HepG2 (cell line): Measurements from ENCODE around the gene C16orf54. TPM values are rescaled to one million over a fixed set of nuclear protein-coding genes. Genes with fewer than 3 reads are reported as not detected.

Experiments
- ATAC-seq: fragments of 200-7000 bp; cut with Tn5 transposase; 3 replicates; pipeline ENCODE4 v1.9.1; 2020; ENCODE audit warnings: mild to moderate bottlenecking, moderate library complexity
- BruUV-seq: library from RNA; stranded (reverse); fragments of 400-500 nt; replicated peaks from 2 replicates; lab custom pipeline; 2021; lab: Mats Ljungman, UMichigan
- CTCF ChIA-PET: fragments of 300-600 bp; formaldehyde crosslinking; extraction: SDS; loops from one replicate; lab custom pipeline; 2021; ENCODE audit warnings: low total read pairs, inconsistent platforms, low intra/inter-chr PET ratio; lab: Yijun Ruan, JAX
- POLR2A ChIA-PET: fragments of 350-600 bp; sonication (Branson Sonifier 250); formaldehyde crosslinking; loops from one replicate; lab custom pipeline; 2020; ENCODE audit warnings: antibody characterized with exemption, inconsistent platforms; lab: Yijun Ruan, JAX
- DNase-seq: peaks from one replicate; pipeline ENCODE4 v3.0.0-alpha.2; 2015; ENCODE audit warnings: low spot score
- FAIRE-seq: peaks from 3 replicates; lab custom pipeline; 2011; peaks lifted over from hg19 to GRCh38; lab: Jason Lieb, UNC
- H2AFZ ChIP-seq: one replicate; pipeline ENCODE4 v1.6.1; 2011; ENCODE audit warnings: low read length, inconsistent platforms
- H3K27ac ChIP-seq: fragments of 300-600 bp; 3 replicates; pipeline ENCODE4 v1.8.0; 2011; ENCODE audit warnings: mixed run types, mild to moderate bottlenecking, mixed read lengths, low read length, inconsistent platforms; ENCODE audit not compliant: insufficient read depth; ENCODE audit errors: extremely low read length
- H3K27me3 ChIP-seq, 2 experiments: fragments of 200-600 bp in 1 of 2; 2 replicates in 1 of 2; 3 replicates in 1 of 2; pipeline versions ENCODE4 v1.6.0 to v1.8.0; 2011; ENCODE audit warnings: low read length in 2 of 2, mild to moderate bottlenecking in 2 of 2, moderate library complexity in 2 of 2, inconsistent platforms in 1 of 2; ENCODE audit not compliant: insufficient read depth in 2 of 2, control insufficient read depth in 1 of 2
- H3K36me3 ChIP-seq, 2 experiments: fragments of 200-600 bp in 1 of 2; replicated peaks in 1 of 2; 2 replicates in 1 of 2; 3 replicates in 1 of 2; pipeline versions ENCODE4 v1.5.1 to v1.8.0; 2011; ENCODE audit warnings: low read length in 2 of 2, inconsistent platforms in 1 of 2; ENCODE audit not compliant: insufficient read depth in 2 of 2, control insufficient read depth in 1 of 2
- H3K4me1 ChIP-seq: 2 replicates; pipeline ENCODE4 v1.5.1; 2012; ENCODE audit warnings: low read length, inconsistent platforms; ENCODE audit not compliant: insufficient read depth
- H3K4me2 ChIP-seq: 2 replicates; pipeline ENCODE4 v1.6.0; 2011; ENCODE audit warnings: low read depth, low read length, inconsistent platforms
- H3K4me3 ChIP-seq, 3 experiments: fragments of 200-600 bp in 1 of 3; sonication (generic), shearing (Covaris generic) in 1 of 3; replicated peaks in 1 of 3; 2 replicates each; pipeline ENCODE4 v1.5.1; 2011 to 2016; ENCODE audit warnings: low read length in 3 of 3, inconsistent platforms in 2 of 3, low read depth in 2 of 3, mild to moderate bottlenecking in 2 of 3, control low read depth in 1 of 3, mixed read lengths in 1 of 3; ENCODE audit not compliant: insufficient read depth in 1 of 3
- H3K79me2 ChIP-seq: one replicate; pipeline ENCODE4 v1.6.1; 2011; ENCODE audit warnings: low read length, inconsistent platforms; ENCODE audit not compliant: insufficient read depth
- H3K9ac ChIP-seq: 2 replicates; pipeline ENCODE4 v1.6.0; 2011; ENCODE audit warnings: mild to moderate bottlenecking, low read depth, low read length, inconsistent platforms; ENCODE audit not compliant: insufficient read depth
- H3K9me3 ChIP-seq: 2 replicates; pipeline ENCODE4 v1.5.1; 2012; ENCODE audit warnings: mild to moderate bottlenecking, low read length
- H4K20me1 ChIP-seq: 2 replicates; pipeline ENCODE4 v1.6.0; 2011; ENCODE audit warnings: inconsistent platforms, mild to moderate bottlenecking, low read length, moderate library complexity; ENCODE audit not compliant: insufficient read depth
- BRF2 ChIP-seq: sonication (generic); formaldehyde crosslinking; IDR thresholded peaks from 2 replicates; pipeline ENCODE4 v1.8.1; 2022; ENCODE audit warnings: mild to moderate bottlenecking, missing genetic modification reagents
- CSRNP2 ChIP-seq: sonication (generic); formaldehyde crosslinking; conservative IDR thresholded peaks from 2 replicates; pipeline ENCODE4 v1.8.0; 2022; ENCODE audit warnings: low read depth, missing genetic modification reagents
- CTCF ChIP-seq: sonication (generic); formaldehyde crosslinking; IDR thresholded peaks from 2 replicates; pipeline ENCODE4 v1.5.0; 2020; ENCODE audit warnings: mild to moderate bottlenecking, missing genetic modification reagents, moderate library complexity
- HNRNPL ChIP-seq: fragments of 200-400 bp; formaldehyde crosslinking; IDR thresholded peaks from 2 replicates; pipeline ENCODE4 v1.6.1; 2017; ENCODE audit warnings: mild to moderate bottlenecking, low read depth, low read length
- JUN ChIP-seq: sonication (generic); formaldehyde crosslinking; IDR thresholded peaks from 2 replicates; pipeline ENCODE4 v1.4.0; 2020; ENCODE audit warnings: mild to moderate bottlenecking, missing genetic modification reagents
- KLF12 ChIP-seq: sonication (generic); formaldehyde crosslinking; IDR thresholded peaks from 2 replicates; pipeline ENCODE4 v1.4.0; 2020; ENCODE audit warnings: missing genetic modification reagents, borderline replicate concordance
- MBNL3 ChIP-seq: fragments of 250-450 bp; sonication (Bioruptor Pico); conservative IDR thresholded peaks from 2 replicates; pipeline ENCODE4 v1.8.0; 2022; ENCODE audit warnings: mild to moderate bottlenecking, inconsistent platforms
- NBN ChIP-seq: fragments of 450-650 bp; conservative IDR thresholded peaks from 2 replicates; pipeline ENCODE4 v1.6.1; 2017
- SATB2 ChIP-seq: sonication (generic); formaldehyde crosslinking; IDR thresholded peaks from 2 replicates; pipeline ENCODE4 v1.5.0; 2020; ENCODE audit warnings: missing genetic modification reagents
- STAT5B ChIP-seq: sonication (generic); formaldehyde crosslinking; IDR thresholded peaks from 2 replicates; pipeline ENCODE4 v1.4.0; 2020; ENCODE audit warnings: missing genetic modification reagents
- TAF1 ChIP-seq: sonication (generic); formaldehyde crosslinking; IDR thresholded peaks from 2 replicates; pipeline ENCODE4 v1.4.0; 2020; ENCODE audit warnings: missing genetic modification reagents
- TEAD3 ChIP-seq: optimal IDR thresholded peaks from 2 replicates; pipeline ENCODE3; 2016; ENCODE audit warnings: borderline replicate concordance
- TSC22D2 ChIP-seq: sonication (generic); formaldehyde crosslinking; IDR thresholded peaks from 2 replicates; pipeline ENCODE4 v1.5.1; 2020; ENCODE audit warnings: missing genetic modification reagents, mild to moderate bottlenecking, borderline replicate concordance
- ZNF34 ChIP-seq: sonication (generic); formaldehyde crosslinking; IDR thresholded peaks from 2 replicates; pipeline ENCODE4 v1.4.0; 2020; ENCODE audit warnings: mild to moderate bottlenecking, missing genetic modification reagents, borderline replicate concordance
- ZNF431 ChIP-seq: sonication (generic); formaldehyde crosslinking; IDR thresholded peaks from 2 replicates; pipeline ENCODE4 v1.9.0; 2022; ENCODE audit warnings: missing genetic modification reagents, low read depth, mild to moderate bottlenecking, borderline replicate concordance
- ZNF713 ChIP-seq: sonication (generic); formaldehyde crosslinking; IDR thresholded peaks from 2 replicates; pipeline ENCODE4 v1.4.0; 2020; ENCODE audit warnings: mild to moderate bottlenecking, missing genetic modification reagents
- WGBS: methylation state at CpG from one replicate; pipeline ENCODE4 v1.1.6; 2017; ENCODE audit warnings: low lambda C conversion rate; 5-methylcytosine and 5-hydroxymethylcytosine counted together
- in situ Hi-C: cut with HindIII; loops from 2 replicates; pipeline ENCODE4 v1.10.0; 2017; ENCODE audit warnings: low pct_unique_long_range_greater_than_20kb; ENCODE audit not compliant: extremely low pct_ligation_motif_present
- intact Hi-C: fragments of 100-400 bp; cut with micrococcal nuclease; formaldehyde crosslinking; loops from one replicate; pipeline ENCODE4 v1.10.0; 2022; ENCODE audit not compliant: unreplicated experiment
- polyA plus RNA-seq, 8 experiments: library from polyadenylated mRNA; depleted of rRNA in 3 of 8; stranded (reverse) in 7 of 8; unstranded in 1 of 8; fragments of >200 nt; fragmentation: Illumina TruSeq in 4 of 8; extraction: Trizol in 4 of 8; gene quantifications; 2 replicates each; pipeline versions ENCODE4 v1.2.1 to v1.2.3, GENCODE V29; 2011 to 2016; ENCODE audit warnings: low read depth in 4 of 8, missing spikeins in 1 of 8, mixed read lengths in 1 of 8; ENCODE audit not compliant: insufficient read depth in 1 of 8
- total RNA-seq, 5 experiments: library from RNA; depleted of rRNA; stranded (reverse); fragments of >200 nt; fragmentation: Illumina TruSeq; extraction: Trizol; gene quantifications; 2 replicates each; pipeline ENCODE4 v1.2.3, GENCODE V29; 2016; ENCODE audit warnings: low read depth in 1 of 5
- TF ChIP-seq, protein P1 (sequence below): sonication (generic); formaldehyde crosslinking; IDR thresholded peaks from 2 replicates; pipeline ENCODE4 v1.9.0; 2021; ENCODE audit warnings: missing genetic modification reagents, borderline replicate concordance
- TF ChIP-seq, protein P2 (sequence below): sonication (generic); formaldehyde crosslinking; IDR thresholded peaks from 2 replicates; pipeline ENCODE4 v1.5.0; 2020; ENCODE audit warnings: missing genetic modification reagents, mild to moderate bottlenecking, borderline replicate concordance

The C16orf54 gene
- total and polyA plus RNA-seq, 2 of the 13 experiments (the other 11 are each of a cell fraction or from before 2014, with no cell fraction given), result not detected

- no peak for TF ChIP-seq CTCF (CRISPR knock-in tag)
Measured at GRCh38 chr16:29717113-29717512, 28.7 kb downstream of the C16orf54 start (continued).

- Histone ChIP-seq H3K79me2 (no peaks in the 10 kb centered on the region), H3K4me2 (no peak overlapping the region), H3K27ac (no peak overlapping the region), H3K36me3 (no peaks in the 10 kb centered on the region), H3K4me1 (peaks cover 39% of the 10 kb centered on the region), H3K27me3 (no peaks in the 10 kb centered on the region; a peak in 1 of 5 replicates), H3K9me3 (no peaks in the 10 kb centered on the region), H3K4me3 (no peak overlapping the region), H3K9ac (no peak overlapping the region), H4K20me1 (no peaks in the 10 kb centered on the region), H2AFZ (no peak overlapping the region)
- ChIA-PET CTCF (no interaction called here), POLR2A (interaction anchor here (1.0 kb wide), 1 partner anchor 36 kb away, joined by 5 read pairs; the partner anchor contains the start of gene QPRT)
- TF ChIP-seq JUN (CRISPR knock-in tag) (no peak), STAT5B (CRISPR knock-in tag) (no peak), KLF12 (CRISPR knock-in tag) (no peak), ZNF431 (CRISPR knock-in tag) (no peak), ZNF713 (CRISPR knock-in tag) (no peak), HNRNPL (no peak), SATB2 (CRISPR knock-in tag) (no peak), NBN (no peak), TAF1 (CRISPR knock-in tag) (no peak), BRF2 (CRISPR knock-in tag) (no peak), TSC22D2 (CRISPR knock-in tag) (no peak), MBNL3 (no peak), TEAD3 (no peak), ZNF34 (no peak), CSRNP2 (CRISPR knock-in tag) (no peak)
- TF ChIP-seq, protein P1, sequence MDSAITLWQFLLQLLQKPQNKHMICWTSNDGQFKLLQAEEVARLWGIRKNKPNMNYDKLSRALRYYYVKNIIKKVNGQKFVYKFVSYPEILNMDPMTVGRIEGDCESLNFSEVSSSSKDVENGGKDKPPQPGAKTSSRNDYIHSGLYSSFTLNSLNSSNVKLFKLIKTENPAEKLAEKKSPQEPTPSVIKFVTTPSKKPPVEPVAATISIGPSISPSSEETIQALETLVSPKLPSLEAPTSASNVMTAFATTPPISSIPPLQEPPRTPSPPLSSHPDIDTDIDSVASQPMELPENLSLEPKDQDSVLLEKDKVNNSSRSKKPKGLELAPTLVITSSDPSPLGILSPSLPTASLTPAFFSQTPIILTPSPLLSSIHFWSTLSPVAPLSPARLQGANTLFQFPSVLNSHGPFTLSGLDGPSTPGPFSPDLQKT, result no peak
- TF ChIP-seq, protein P2, sequence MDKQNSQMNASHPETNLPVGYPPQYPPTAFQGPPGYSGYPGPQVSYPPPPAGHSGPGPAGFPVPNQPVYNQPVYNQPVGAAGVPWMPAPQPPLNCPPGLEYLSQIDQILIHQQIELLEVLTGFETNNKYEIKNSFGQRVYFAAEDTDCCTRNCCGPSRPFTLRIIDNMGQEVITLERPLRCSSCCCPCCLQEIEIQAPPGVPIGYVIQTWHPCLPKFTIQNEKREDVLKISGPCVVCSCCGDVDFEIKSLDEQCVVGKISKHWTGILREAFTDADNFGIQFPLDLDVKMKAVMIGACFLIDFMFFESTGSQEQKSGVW (CRISPR knock-in tag), result no peak
- FAIRE-seq, result no peak
- 0% methylated on average over 1 of the region's 1 CpG for WGBS
- in situ Hi-C loops (no loop called here), intact Hi-C loops (no loop called here)
- no TSS peak for BruUV-seq
- DNase-seq, result no peak
- ATAC-seq, result no peak
Measured at GRCh38 chr16:29714972-29715371, 30.8 kb downstream of the C16orf54 start.
